WERI-Rb-1 (cell line): ENCODE results near the gene MACROD2.
A peak's percentile ranks its signal among the peaks of the same experiment; 100 is the strongest.

Source experiments
- DNase-seq: peaks from one replicate; pipeline ENCODE4 v3.0.0-alpha.2; 2020
- H3K27ac ChIP-seq: fragments of 250-450 bp; sonication (Bioruptor Pico); 2 replicates; pipeline ENCODE4 v1.5.1; 2020; ENCODE audit warnings: mild to moderate bottlenecking, moderate library complexity
- H3K27me3 ChIP-seq: fragments of 250-450 bp; sonication (Bioruptor Pico); 2 replicates; pipeline ENCODE4 v1.5.1; 2021; ENCODE audit warnings: mild to moderate bottlenecking, low read depth, moderate library complexity; ENCODE audit not compliant: insufficient read depth, severe bottlenecking
- H3K36me3 ChIP-seq: fragments of 250-450 bp; sonication (Bioruptor Pico); 2 replicates; pipeline ENCODE4 v1.5.1; 2020; ENCODE audit warnings: mild to moderate bottlenecking, moderate library complexity
- H3K4me3 ChIP-seq: 2 replicates; pipeline ENCODE4 v1.5.1; 2011; ENCODE audit warnings: low read depth, mild to moderate bottlenecking, control low read depth, low read length
- H3K9me3 ChIP-seq: fragments of 250-450 bp; sonication (Bioruptor Pico); 2 replicates; pipeline ENCODE4 v1.5.1; 2021; ENCODE audit warnings: mild to moderate bottlenecking, moderate library complexity; ENCODE audit not compliant: severe bottlenecking
- TF ChIP-seq, protein P1 (sequence below): IDR thresholded peaks from 2 replicates; pipeline ENCODE4 v1.5.1; 2011; ENCODE audit warnings: low read depth, mild to moderate bottlenecking, control low read depth, inconsistent platforms, low read length

The MACROD2 gene

DNA sequence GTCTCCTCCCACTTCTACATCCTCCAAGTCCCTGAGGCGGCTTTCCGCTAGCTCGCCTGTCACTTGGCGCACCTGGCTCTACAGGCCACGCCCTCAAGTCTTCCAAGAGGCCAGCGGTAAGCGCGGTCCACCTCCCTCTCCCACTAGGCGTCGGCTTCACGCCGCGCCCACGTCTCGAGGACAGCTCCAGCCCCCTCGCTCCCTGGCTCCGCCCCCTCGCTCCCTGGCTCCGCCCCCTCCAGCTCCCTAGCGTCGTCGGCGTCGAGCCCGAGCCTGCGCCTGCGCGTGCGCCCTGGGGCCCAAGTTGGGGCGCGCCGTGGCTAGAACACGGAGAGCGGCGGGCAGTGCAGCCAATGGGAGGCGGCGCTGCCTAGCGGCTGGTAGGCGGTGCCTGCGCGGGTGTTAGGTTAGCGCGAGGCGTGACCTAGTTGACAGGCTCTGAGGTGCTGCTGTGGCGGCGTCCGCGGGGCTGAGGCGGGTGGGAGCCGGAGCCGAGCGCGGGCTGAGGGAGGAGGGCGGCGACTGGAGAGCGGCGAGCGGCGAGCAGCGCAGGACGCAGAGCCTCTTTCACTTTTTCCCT, at the start of gene MACROD2:
TSS of gene MACROD2 (plus strand) at position 431 of the 580 bp plus-strand sequence.
- H3K4me3 ChIP-seq: peak within 1 kb of the TSS; percentile 83
- DNase-seq: peak; percentile 96
- H3K9me3 ChIP-seq: peaks cover 8% of the 10 kb centered on the region
- no peaks in the 10 kb centered on the region for H3K27me3 ChIP-seq
- peak within 1 kb of the TSS; percentile 70 for H3K27ac ChIP-seq
- TF ChIP-seq, protein P1, sequence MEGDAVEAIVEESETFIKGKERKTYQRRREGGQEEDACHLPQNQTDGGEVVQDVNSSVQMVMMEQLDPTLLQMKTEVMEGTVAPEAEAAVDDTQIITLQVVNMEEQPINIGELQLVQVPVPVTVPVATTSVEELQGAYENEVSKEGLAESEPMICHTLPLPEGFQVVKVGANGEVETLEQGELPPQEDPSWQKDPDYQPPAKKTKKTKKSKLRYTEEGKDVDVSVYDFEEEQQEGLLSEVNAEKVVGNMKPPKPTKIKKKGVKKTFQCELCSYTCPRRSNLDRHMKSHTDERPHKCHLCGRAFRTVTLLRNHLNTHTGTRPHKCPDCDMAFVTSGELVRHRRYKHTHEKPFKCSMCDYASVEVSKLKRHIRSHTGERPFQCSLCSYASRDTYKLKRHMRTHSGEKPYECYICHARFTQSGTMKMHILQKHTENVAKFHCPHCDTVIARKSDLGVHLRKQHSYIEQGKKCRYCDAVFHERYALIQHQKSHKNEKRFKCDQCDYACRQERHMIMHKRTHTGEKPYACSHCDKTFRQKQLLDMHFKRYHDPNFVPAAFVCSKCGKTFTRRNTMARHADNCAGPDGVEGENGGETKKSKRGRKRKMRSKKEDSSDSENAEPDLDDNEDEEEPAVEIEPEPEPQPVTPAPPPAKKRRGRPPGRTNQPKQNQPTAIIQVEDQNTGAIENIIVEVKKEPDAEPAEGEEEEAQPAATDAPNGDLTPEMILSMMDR: no peak
- no peaks in the 10 kb centered on the region for H3K36me3 ChIP-seq

GRCh38 chr20:13947719-13948118, 47.6 kb upstream of the MACROD2 start:
- Histone ChIP-seq H3K27ac (no peak overlapping the region), H3K9me3 (no peaks in the 10 kb centered on the region), H3K27me3 (no peaks in the 10 kb centered on the region), H3K36me3 (no peaks in the 10 kb centered on the region), H3K4me3 (no peak overlapping the region)
- DNase-seq: no peak
- TF ChIP-seq, protein P1: no peak

- TF ChIP-seq, protein P1: peak; percentile 42; the same call in 1 of the 2 replicates
- Histone ChIP-seq H3K27ac (no peak overlapping the region), H3K36me3 (no peaks in the 10 kb centered on the region), H3K27me3 (no peaks in the 10 kb centered on the region), H3K4me3 (no peak overlapping the region), H3K9me3 (no peaks in the 10 kb centered on the region)
- DNase-seq: no peak
Observed at GRCh38 chr20:13953227-13953626, 42.1 kb upstream of the MACROD2 start.

- Histone ChIP-seq H3K4me3 (no peak overlapping the region), H3K27ac (no peak overlapping the region), H3K9me3 (no peaks in the 10 kb centered on the region), H3K27me3 (no peaks in the 10 kb centered on the region), H3K36me3 (no peaks in the 10 kb centered on the region)
- TF ChIP-seq, protein P1: no peak
- no peak for DNase-seq
Observed at GRCh38 chr20:13960119-13960518, 35.2 kb upstream of the MACROD2 start.

- no peaks in the 10 kb centered on the region for H3K9me3 ChIP-seq
- H3K27ac ChIP-seq: no peak overlapping the region
- H3K27me3 ChIP-seq: no peaks in the 10 kb centered on the region
- TF ChIP-seq, protein P1: no peak
- no peak for DNase-seq
- no peaks in the 10 kb centered on the region for H3K36me3 ChIP-seq
- H3K4me3 ChIP-seq: no peak overlapping the region
Observed at GRCh38 chr20:13960525-13960924, 34.8 kb upstream of the MACROD2 start.

- no peak for DNase-seq
- Histone ChIP-seq H3K9me3 (no peaks in the 10 kb centered on the region), H3K36me3 (no peaks in the 10 kb centered on the region), H3K27me3 (no peaks in the 10 kb centered on the region), H3K27ac (no peak overlapping the region), H3K4me3 (no peak overlapping the region)
- TF ChIP-seq, protein P1: no peak
Observed at GRCh38 chr20:13984211-13984610, 11.1 kb upstream of the MACROD2 start.
